Choroid plexus epithelial cell (primary cell): ENCODE results near the gene GNG5.
A peak's percentile ranks its signal among the peaks of the same experiment; 100 is the strongest.

Experiments used
- DNase-seq: peaks from one replicate; pipeline ENCODE4 v3.0.0-alpha.2; 2010; ENCODE audit warnings: low read depth
- H3K4me3 ChIP-seq: 2 replicates; pipeline ENCODE4 v1.5.1; 2011; ENCODE audit warnings: low read depth, mild to moderate bottlenecking, control low read depth, low read length, moderate library complexity
- CTCF ChIP-seq: conservative IDR thresholded peaks from 2 replicates; pipeline ENCODE4 v1.5.1; 2011; ENCODE audit warnings: low read depth, mild to moderate bottlenecking, control low read depth, inconsistent platforms, low read length, moderate library complexity

Gene GNG5

GRCh38 chr1:84504580-84505492 is 1.5 kb downstream of the GNG5 start:
- peak; percentile 47 for TF ChIP-seq CTCF
- DNase-seq: peak; percentile 82

GRCh38 chr1:84502927-84503326 is 3.5 kb downstream of the GNG5 start:
- no peak for DNase-seq
- H3K4me3 ChIP-seq: no peak overlapping the region
- no peak for TF ChIP-seq CTCF

More at GRCh38 chr1:84504580-84505492, 1.5 kb downstream of the GNG5 start:
- H3K4me3 ChIP-seq: peak overlapping the region; percentile 94

GRCh38 chr1:84497631-84498275 is 8.6 kb downstream of the GNG5 start:
- TF ChIP-seq CTCF: no peak
- DNase-seq: no peak
- H3K4me3 ChIP-seq: no peak overlapping the region

GRCh38 chr1:84496498-84496897 is 9.9 kb downstream of the GNG5 start:
- no peak overlapping the region for H3K4me3 ChIP-seq
- no peak for DNase-seq
- no peak for TF ChIP-seq CTCF

GRCh38 chr1:84493747-84494146 is 12.6 kb downstream of the GNG5 start:
- DNase-seq: no peak
- TF ChIP-seq CTCF: no peak
- H3K4me3 ChIP-seq: no peak overlapping the region

- peak; percentile 21 for DNase-seq
- H3K4me3 ChIP-seq: no peak overlapping the region
- TF ChIP-seq CTCF: no peak
Observed at GRCh38 chr1:84492726-84493125, 13.7 kb downstream of the GNG5 start.
